COR-L47 (cell line): Measurements from ENCODE around the gene BCAR1.
"Not testable (repeated sequence)": the region's sequence is repeated elsewhere in the genome, so short reads cannot be mapped to it uniquely, and the experiment has no call there.

Experiments used
- DNase-seq: peaks from one replicate; lab custom pipeline; 2025; lab: John Stamatoyannopoulos, UW

BCAR1 gene, protein sequence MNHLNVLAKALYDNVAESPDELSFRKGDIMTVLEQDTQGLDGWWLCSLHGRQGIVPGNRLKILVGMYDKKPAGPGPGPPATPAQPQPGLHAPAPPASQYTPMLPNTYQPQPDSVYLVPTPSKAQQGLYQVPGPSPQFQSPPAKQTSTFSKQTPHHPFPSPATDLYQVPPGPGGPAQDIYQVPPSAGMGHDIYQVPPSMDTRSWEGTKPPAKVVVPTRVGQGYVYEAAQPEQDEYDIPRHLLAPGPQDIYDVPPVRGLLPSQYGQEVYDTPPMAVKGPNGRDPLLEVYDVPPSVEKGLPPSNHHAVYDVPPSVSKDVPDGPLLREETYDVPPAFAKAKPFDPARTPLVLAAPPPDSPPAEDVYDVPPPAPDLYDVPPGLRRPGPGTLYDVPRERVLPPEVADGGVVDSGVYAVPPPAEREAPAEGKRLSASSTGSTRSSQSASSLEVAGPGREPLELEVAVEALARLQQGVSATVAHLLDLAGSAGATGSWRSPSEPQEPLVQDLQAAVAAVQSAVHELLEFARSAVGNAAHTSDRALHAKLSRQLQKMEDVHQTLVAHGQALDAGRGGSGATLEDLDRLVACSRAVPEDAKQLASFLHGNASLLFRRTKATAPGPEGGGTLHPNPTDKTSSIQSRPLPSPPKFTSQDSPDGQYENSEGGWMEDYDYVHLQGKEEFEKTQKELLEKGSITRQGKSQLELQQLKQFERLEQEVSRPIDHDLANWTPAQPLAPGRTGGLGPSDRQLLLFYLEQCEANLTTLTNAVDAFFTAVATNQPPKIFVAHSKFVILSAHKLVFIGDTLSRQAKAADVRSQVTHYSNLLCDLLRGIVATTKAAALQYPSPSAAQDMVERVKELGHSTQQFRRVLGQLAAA

GRCh38 chr16:75251280-75252048, at the start of gene BCAR1:
BCAR1 (minus strand) TSS chr16:75251624; CDS start chr16:75251482, 142 bp downstream.
- peak; percentile 82 for DNase-seq

DNA sequence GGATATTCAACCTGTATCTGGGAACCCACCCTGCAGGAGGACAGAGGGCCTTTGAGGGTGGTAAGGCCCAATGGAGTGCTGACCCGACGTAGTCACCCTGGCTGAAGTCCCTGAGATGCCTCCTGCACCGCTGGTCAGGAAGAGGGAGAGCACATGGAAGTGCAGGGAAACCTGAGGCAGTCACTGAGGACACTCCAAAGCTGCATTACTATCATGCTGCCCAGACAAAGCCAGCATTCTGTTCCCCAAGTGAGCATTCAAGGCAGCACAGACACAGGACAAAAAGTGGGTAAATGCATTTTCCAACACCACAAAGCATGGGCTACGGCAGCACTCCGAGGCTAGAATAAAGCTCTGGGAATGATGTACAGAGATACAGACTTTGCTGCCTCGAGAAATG, 46.8 kb upstream of the BCAR1 start:
- DNase-seq = no peak

DNA sequence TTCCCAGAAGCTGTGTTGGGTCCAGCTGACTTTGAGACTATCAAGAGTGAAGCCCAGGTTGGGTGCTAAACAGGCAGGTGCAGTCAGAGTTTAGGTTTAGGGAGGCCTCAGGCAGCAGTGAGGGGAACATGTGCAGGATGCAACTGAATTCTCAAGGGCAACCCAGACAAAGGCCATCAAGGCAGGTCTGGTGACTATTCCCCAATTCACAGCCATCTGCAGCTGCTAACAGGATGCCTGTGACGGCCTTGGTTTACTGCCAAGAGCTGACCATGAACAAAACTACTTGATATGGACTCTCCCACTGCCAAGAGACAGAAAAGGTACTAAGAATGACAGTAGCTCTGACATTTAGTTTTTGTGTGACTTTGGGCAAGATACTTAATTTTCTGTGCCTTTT, 45.2 kb upstream of the BCAR1 start:
- DNase-seq = no peak

GRCh38 chr16:75294773-75295459, 43.5 kb upstream of the BCAR1 start:
- no peak for DNase-seq

DNA sequence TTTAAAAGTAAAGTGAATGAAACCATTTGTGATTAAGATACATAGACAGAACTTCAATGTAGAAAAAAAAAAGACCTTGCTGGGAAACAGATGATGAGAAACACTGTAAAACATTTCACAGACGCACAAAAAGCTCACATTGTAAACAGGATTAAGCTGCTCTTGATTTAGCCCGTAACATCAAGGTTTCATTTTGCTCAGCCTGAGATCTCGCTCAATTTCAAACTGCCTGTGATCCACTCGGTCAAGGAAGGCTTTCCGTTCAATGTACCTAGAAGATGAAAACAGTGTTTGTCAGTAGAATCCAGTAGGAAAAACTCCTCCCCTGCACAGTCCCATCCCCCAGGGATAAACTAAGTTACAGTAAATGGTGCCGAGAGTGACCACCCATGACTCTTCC, 42.3 kb upstream of the BCAR1 start:
- DNase-seq = no peak

- no peak for DNase-seq
These were observed 41.7 kb upstream of the BCAR1 start for GRCh38 chr16:75293173-75293572.

GRCh38 chr16:75292691-75293090, 41.3 kb upstream of the BCAR1 start:
- no peak for DNase-seq

DNA sequence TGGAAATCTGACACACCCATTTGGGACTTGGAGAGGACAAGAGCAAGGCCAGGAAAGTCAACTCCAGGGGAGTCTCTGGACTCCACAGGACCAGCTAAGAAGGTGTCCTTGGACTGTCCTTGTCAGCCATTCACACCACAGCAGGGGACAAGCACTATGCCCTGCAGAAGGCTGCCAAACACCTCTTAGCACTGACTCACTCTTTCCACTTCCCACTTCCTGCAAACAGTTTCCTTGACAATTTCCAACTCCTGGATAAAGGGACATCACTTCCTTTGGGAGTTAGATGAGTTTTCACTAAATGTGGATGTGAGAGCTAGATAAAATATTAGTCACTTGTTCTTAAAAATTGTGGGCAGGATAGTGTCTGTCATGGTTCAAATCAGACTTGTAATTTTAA, 37.8 kb upstream of the BCAR1 start:
- DNase-seq = no peak

DNA sequence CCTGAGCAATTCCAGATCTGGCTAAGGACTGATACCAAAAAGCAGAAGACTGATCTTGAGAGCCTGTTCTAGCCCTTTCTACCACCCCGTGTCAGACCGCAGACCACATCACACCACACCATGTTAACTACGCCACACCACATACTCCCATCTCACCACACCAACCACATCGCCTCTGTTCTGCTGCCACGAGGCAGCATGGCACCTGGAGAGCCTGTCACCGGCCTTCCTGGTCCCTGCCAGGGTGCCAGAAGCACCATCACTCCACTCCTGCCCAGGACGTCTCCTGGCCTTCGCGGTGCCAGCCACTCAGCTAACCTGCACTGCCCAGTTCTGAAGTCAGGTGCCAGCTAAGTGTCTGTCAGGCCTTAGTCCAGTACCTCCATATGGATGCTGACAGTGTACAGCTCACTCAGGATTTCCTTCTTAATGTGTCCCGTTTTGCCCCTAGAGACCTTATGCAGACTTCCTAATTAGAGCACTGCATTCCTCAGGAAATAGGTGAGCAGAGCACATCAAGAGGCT, 37.2 kb upstream of the BCAR1 start:
- DNase-seq = no peak

- no peak for DNase-seq
These were observed 36.8 kb upstream of the BCAR1 start for GRCh38 chr16:75288181-75288580.

DNA sequence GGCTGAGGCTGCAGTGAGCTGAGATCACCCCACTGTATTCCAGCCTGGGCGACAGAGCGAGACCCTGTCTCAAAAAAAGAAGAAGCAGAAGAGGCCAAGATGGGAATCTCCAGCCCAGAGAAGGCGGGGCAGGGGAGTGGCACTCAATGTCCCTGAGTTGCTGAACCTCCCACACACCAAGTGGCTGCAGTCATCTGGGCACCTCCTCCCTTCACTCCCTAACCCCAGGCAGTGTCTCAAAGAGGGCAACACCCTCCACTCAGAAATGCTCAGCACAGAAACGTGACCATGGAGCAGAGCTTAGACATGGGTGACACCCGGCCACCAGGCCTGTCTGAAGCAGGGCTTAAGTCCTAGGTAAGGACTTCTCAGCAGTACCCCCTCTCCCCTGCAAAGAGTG, 36.3 kb upstream of the BCAR1 start:
- DNase-seq = no peak

- DNase-seq = no peak
These were observed 35.0 kb upstream of the BCAR1 start for GRCh38 chr16:75286389-75286788.

DNA sequence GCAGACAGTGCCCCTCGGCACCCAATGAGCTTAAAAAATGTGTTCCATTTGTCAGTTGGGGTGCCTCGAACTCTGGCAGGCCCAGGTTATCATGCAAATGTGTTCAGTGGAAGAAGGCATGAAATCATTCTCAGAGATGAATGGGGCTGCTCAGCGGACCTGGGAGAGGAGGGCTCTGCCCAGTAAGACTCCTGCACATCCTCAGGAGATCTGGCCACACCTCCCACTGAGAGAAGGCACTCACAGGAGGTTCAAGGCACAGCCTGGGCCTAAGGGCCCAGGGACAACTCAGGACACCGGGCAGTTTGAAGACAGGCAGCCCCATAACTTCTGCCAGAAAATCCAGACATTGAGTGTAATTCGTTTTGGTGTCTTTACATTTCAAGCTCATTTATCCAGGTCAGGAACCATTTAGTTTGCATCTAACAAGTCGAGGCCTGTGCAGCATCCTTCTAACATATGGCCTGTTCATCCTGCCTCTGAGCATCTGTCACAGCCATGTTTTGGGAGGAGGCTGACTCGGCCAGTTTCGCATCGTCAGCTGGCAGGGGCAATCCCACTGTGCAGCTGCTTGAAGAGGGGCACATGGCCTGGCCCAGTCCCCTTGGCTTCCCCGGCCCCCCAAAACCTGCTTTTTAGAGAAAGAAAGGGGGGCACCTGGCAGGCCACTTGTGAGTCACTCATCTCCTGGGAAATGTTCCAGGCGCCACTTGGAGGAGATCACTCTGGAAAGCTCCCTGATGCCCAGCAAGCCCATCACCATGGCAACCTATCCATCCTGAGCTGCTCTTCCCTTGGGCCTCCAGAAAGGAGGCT, 31.2 kb upstream of the BCAR1 start:
- no peak for DNase-seq

- DNase-seq = no peak
These were observed 30.4 kb upstream of the BCAR1 start for GRCh38 chr16:75281826-75282225.

GRCh38 chr16:75281009-75281408, 29.6 kb upstream of the BCAR1 start:
- DNase-seq = not testable (repeated sequence)

DNA sequence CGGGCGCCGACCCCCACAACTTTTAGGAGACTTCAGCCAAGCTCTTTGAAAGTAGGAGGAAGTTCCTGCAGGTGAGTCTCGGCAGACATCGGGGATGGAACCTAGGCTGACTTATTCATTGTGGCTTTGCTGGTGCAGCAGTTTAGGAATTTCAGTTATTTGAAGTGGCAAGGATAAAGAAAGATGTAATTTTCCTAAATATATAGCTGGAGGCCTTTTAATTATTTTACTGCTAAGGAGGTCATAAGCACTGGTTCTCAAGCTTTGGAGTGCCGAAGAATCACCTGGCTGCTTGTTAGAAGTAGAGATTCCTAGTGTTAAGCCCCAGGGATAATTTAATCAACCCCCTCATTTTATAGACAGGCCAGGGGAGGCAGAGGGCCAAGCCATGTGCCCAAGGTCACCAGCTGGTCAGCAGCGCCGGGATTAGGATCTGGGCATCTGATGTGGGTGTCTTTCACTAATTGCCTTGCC, 28.9 kb upstream of the BCAR1 start:
- DNase-seq = no peak

DNA sequence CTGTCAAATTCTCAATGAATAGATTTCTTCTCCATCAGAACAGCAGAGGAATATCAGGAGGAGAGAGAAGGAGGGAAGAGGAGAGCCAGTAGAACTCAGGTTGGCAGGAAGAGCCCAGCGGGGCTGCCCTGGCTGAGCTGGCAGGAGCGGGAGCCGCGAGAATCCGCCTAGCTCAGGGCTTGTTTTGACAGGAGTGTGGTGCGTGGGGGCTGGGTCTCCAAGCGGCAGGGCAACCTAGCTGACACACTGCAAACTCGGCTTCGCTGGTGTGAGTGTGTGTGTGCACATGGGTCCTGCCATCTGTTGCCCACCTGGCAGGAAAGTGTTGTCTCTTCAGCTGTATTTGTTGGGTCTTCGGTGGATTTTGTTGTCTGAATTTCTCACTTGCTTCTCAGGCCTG, 27.9 kb upstream of the BCAR1 start:
- no peak for DNase-seq

DNA sequence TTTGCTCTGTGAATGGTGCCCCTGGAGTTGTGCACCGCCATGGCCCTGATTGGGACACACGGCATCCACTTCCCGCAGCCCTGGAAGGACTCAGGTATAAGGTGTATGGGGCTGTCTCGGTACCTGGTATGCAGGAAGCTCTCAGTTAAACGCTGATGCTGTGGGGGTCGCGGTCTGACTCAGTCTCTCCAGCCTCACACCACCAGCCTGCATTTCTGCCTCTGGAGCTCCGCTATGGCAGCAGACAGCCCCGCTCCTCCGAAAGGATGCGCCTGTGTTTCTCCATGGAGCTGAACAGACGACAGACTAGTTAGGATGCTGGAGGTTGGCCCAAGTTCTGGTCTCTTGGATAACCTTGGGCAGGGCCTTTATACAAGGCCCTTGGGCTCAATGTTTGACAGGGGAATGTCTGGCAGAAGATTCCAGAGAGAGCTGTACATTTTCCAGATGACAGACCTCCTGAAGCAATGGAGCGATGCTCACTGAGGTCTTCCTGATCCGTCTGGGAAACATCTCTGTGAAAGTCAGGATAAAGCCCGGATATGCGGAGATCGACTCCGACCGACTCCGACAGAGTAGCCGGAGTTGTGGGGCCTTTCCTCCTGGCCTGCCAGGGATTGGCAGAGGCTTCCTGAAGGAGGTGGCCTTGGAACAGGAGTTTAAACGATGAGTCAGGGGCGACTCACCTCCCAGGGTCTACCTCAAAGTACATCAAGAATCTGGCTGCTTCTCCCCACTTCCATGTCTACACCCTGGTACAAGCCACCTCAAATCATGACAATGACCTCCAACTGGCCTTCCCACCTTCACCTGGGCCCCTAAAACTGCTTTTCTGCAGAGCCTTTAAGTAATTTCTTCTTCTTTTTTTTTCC, 21.9 kb upstream of the BCAR1 start:
- no peak for DNase-seq

DNA sequence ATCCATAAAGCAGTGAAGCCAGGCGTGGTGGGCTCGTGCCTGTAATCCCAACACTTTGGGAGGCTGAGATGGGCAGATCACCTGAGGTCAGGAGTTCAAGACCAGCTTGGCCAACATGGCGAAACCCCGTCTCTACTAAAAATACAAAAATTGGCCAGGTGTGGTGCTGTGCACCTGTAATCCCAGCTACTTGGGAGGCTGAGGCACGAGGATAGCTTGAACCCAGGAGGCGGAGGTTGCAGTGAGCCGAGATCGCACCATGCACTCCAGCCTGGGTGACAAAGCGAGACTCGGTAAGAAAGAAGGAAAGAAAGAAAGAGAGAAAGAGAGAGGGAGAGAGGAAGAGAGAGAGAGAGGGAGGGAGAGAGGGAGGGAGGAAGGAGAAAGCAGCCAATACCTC, 21.2 kb upstream of the BCAR1 start:
- DNase-seq = not testable (repeated sequence)
